Stimulated activated naive CD4-positive, alpha-beta T cell (primary cell): ENCODE results near the gene CSNK1G1.
"Not testable (repeated sequence)": the region's sequence is repeated elsewhere in the genome, so short reads cannot be mapped to it uniquely, and the experiment has no call there.

ENCODE experiments used
- DNase-seq, 6 experiments: peaks; one replicate each; lab custom pipeline; 2025; lab: John Stamatoyannopoulos, UW

The CSNK1G1 gene

GRCh38 chr15:64245405-64245804 is 110.6 kb downstream of the CSNK1G1 start:
- no peak for DNase-seq

DNA sequence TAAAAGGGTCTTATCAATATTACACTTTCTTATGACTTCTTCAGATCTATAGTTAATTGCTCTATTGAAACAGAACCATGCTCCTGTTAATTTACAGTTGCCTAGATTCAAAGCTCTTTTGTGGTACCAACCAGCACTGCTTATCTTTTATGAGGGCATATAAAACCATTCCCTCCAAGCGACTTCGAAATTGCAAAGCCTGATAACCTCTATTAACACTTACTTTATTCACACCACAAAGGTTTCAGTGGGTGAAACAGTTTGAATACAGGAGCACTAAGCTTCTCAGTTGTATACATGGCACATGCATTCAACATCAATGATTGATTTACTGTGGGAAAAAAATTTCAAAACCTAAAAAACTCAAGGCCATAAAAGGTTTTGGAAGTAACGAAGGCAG is 118.3 kb downstream of the CSNK1G1 start:
- no peak for DNase-seq

DNA sequence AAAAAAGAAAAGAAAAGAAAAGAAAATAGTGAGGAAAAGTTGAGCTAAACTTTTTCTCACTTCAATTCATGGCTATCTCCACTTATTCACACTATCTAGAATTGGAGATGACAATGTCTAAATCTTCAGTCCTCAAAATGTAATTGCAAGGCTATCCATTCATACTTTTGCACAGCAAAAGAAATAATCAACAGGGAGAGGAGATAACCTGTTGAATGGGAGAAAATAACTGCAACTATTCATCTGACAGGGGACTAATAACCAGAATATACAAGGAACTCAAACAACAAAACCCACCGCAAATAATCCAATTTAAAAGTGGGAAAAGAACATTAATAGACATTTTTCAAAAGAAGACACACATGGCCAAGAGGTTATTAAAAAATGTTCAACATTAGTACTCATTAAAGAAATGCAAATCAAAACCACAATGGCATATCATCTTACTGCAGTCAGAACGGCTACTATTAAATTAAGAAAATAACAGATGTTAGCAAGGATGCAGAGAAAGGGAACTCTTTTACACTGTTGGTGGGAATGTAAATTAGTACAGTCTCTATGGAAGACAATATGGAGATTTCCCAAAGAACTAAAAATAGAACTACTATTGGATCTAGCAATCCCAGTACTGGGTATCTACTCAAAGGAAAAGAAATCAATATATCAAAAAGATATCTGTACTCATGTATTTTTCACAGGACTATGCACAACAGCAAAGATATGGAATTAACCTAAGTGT is 119.6 kb downstream of the CSNK1G1 start:
- no peak for DNase-seq

- no peak for DNase-seq
Measured at GRCh38 chr15:64235552-64235951, 120.4 kb downstream of the CSNK1G1 start.

GRCh38 chr15:64233299-64233698 is 122.7 kb downstream of the CSNK1G1 start:
- no peak for DNase-seq

DNA sequence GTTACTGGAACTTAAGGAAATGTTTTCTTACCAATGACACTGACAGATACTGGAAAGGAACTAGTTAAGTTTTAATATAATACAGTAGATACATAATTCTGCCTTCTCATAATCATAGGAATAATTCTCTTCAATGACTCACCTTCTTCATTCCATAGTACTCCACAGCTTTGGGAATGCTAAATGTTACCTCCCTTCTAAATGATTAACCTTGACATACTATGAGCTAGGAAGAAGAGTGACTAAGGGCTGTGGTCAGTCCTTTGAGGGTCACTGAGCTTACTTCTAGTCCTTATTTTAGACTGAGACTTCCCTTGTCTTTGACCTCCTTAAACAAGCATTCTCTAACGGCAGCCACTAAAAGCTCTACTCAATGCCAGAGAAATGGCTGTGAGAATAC is 123.6 kb downstream of the CSNK1G1 start:
- DNase-seq, result no peak

DNA sequence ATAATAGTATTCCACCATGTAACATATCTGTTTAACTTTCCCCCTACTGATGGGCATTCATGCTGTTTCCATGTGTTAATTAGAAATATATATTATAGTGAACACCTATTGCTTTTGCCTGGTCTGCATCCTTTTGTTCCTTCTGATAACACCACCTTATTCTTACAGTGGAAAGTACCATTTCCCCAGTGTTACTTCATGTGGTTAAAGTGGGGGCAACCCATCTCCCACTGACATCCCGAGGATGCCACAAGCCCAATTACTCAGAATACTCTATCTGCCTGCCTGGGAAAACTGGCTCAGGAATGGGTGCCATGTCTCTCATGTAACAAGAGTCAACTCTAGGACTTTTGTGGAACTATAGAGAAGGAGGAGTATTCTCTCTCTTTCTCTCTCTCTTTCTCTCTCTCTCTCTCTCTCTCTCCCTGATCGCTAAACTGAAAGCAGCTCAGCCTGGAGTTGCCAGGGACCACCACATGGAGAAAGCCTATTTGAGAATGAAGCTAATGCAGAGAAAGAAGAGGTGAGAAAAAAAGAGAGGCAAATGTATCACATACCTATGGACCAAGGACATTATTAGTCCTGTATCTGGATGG is 126.7 kb downstream of the CSNK1G1 start:
- DNase-seq, result no peak

DNA sequence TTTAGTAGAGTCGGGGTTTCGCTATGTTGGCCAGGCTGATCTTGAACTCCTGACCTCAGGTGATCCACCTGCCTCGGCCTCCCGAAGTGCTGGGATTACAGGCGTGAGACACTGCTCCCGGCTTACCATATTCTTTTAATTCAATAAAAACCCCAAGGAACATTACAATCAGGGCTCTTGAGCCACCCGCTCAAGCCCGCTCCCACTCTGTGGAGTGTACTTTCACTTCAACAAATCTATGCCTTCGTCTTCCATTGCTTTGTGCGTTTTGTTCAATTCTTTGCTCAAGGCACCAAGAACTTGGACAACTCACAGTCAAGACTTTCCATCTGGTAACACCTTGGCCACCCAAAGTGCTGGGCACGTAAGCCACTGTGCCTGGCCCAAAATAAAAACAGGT is 130.2 kb downstream of the CSNK1G1 start:
- no peak for DNase-seq

DNA sequence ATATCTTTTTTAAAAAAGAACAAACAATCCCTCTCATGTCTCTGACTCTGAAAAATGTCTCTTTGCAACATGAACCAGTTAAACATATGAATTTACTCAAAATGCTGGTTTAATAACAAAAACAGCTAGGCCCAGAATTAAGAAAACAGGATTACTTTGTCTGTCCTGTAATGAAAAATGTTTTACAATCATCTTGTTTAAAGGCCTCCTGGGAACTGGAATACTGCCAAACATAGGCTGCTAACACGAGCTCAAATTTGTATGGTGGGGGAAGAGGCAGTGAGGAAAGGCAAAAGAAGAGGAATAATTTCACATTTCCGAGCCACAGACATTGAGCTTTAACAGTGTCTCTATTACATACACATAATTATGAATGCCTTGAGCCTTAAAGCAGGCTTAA is 131.5 kb downstream of the CSNK1G1 start:
- no peak for DNase-seq

GRCh38 chr15:64223882-64224281 is 132.1 kb downstream of the CSNK1G1 start:
- no peak for DNase-seq

GRCh38 chr15:64222573-64223366 is 133.2 kb downstream of the CSNK1G1 start:
- DNase-seq, result no peak

- DNase-seq, result not testable (repeated sequence)
Measured at GRCh38 chr15:64221911-64222310, 134.1 kb downstream of the CSNK1G1 start.

DNA sequence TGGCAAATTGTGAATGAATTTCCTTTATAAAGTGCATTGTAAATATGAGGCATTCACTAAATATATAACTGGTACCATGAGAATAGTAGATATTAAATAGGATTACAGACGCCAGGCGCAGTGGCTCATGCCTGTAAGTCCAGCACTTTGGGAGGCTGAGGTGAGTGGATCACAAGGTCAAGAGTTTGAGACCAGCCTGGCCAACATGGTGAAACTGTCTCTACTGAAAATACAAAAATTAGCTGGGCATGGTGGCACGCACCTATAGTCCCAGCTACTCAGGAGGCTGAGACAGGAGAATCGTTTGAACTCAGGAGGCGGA is 138.6 kb downstream of the CSNK1G1 start:
- not testable (repeated sequence) for DNase-seq

DNA sequence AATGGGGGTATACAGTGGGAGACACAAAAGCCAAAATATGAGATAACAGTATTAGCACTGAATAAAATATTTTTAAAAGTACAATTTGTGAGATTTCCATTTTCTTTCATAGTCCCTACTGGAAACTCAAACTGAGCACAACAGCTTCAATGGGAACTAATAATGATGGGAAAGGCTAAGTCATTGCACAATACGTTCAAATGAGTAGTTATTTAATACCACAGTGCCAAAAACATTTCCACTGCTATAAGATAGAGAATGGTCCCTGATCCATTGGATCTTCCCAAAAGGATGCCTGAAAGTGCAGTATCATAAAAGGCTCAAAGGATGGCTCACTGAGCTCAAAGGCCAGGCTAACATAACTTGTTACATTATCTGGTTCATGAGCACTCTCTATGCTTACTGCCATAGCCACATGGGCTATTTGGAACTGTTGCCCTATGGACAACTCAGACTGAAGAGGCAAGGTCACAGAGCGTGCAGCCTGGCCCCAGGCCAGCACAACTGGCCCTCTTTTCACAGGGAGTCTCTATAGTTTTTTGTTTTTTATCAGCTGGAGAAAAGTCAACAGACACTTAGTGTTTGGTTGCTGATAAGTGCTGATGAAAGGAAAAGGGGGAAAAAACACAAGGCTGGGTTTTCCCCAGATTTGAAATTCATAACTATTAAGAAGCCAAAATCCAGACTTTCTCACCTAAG is 139.1 kb downstream of the CSNK1G1 start:
- DNase-seq, result no peak

- DNase-seq, result no peak
Measured at GRCh38 chr15:64216196-64216595, 139.8 kb downstream of the CSNK1G1 start.

DNA sequence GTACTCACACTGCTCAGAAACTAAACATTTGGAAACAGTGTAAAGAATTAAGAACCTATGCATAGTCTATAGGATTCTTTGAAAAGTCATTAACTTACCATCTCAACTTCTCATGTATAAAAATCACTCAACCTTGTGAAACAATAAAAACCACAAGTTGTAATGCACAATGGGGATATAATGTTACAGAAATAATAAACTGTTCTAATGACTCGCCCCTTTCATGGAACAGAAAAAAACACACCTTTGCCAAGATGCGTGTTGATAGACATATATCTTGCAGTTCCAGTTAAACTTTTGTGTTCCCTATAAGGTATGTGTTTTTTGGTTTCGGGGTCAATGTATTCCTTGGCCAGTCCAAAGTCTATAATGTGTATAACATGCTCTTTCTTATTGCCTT is 142.3 kb downstream of the CSNK1G1 start:
- no peak for DNase-seq

DNA sequence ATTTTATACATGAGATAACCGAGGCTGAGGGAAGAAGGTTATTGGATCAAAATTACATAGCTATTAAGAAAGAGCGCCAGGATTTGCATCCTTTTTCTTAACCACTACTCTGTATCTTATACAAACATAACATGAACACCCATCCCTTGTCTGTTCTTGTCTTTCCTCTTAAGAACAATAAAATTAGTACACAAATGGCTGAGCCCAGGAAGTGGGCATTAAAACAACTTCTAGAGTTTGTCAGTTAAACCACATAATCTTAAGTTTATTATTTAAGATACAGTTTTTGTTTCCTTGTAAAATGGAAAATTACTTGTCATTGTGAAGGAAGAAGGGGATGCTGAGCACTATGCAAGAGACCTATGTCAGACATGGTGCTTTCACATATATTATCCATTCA is 144.3 kb downstream of the CSNK1G1 start:
- no peak for DNase-seq

- DNase-seq, result no peak
Measured at GRCh38 chr15:64210371-64210770, 145.6 kb downstream of the CSNK1G1 start.

DNA sequence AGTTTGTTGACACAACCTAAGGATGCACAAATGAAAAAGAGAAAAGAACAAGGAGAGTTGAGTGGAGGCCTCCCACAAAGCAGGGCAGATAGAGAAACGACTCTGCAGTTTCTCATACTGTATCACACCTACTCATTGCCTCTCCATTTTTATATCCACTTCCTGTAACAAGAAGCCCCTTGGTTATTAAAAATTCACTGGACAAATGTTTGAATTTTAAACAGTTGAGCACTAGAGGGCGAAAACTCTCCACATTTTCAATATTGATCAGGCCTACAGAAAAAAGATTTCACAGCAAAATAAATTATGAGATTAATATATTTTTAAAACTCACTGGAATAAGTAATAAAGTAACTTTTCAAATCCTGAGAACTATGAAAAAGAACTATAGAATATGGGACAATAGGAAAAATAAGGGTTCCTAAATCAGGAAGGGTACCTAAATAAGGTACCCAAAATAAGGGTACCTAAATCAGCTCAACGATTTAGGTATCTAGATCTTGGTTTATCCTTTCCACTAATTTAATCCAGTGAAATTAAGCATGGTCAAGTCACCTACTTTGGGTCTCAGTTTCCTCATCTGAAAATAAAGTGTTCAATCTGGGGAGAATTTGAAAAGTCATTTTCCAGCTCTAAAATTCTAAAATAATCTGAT is 146.2 kb downstream of the CSNK1G1 start:
- peak in 2 of 6 experiments; percentile 2 to 7 for DNase-seq

DNA sequence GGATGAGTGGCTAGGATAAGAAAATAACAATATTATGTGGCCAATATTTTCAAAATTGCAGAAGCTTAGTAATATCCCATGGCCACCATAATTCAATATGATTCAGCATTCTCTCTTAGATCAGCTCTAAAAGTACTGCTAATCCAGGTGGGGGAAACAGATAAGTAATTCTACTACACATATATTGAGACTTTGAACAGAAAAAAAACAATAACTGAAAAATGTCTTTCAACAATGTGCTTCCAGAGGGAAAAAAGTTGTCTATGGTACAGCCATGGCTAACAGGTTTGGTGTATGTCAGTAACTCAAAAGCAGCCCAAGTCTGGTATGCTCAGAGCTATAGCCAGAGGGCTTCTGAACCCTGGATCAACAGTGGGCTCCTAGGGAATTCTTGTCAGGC is 150.8 kb downstream of the CSNK1G1 start:
- no peak for DNase-seq

DNA sequence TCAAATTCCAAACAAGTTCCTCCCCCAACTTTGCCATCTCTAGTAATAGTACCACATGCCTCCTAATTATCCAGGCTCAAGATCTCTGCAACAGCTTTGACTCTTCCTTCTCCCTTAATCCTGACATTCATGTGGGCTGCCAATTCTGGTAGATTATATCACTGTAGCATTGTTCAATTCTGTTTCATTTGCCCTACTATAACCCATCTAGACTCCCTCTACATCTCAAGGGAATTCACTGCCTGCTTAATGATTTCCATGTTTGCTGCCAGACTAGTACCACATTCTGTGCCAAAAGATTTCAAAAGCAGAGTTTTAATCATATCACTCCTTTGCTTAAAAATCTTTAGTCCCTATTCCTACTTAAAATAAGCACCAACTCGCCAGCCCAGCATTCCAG is 158.5 kb downstream of the CSNK1G1 start:
- DNase-seq, result no peak

- DNase-seq, result no peak
Measured at GRCh38 chr15:64193971-64194370, 162.0 kb downstream of the CSNK1G1 start.
